K562 (cell line): ENCODE results near the gene ZNF451.

Experiments
- ARNT ChIP-seq, 2 experiments: fragments of 450-650 bp; IDR thresholded peaks; 2 replicates each; pipeline ENCODE4 v1.6.1; 2016; ENCODE audit warnings: mild to moderate bottlenecking in 1 of 2
- E2F1 ChIP-seq: sonication (generic); formaldehyde crosslinking; IDR thresholded peaks from 2 replicates; pipeline ENCODE4 v1.8.1; 2023; ENCODE audit warnings: mild to moderate bottlenecking, missing genetic modification reagents, moderate library complexity
- HMG20B ChIP-seq: fragments of 250-450 bp; sonication (Bioruptor Pico); IDR thresholded peaks from 2 replicates; pipeline ENCODE4 v1.5.0; 2021; ENCODE audit warnings: mild to moderate bottlenecking
- HNRNPL ChIP-seq: fragments of 200-400 bp; formaldehyde crosslinking; IDR thresholded peaks from 2 replicates; pipeline ENCODE4 v1.6.1; 2017; ENCODE audit warnings: low read depth, mild to moderate bottlenecking, low read length
- MXI1 ChIP-seq: IDR thresholded peaks from 2 replicates; pipeline ENCODE4 v1.6.1; 2011; ENCODE audit warnings: low read depth, mild to moderate bottlenecking, improper control_type of control experiment, low read length
- POLR2A ChIP-seq: fragments of 450-650 bp; conservative IDR thresholded peaks from 2 replicates; pipeline ENCODE4 v1.6.1; 2016
- SIRT6 ChIP-seq: IDR thresholded peaks from one replicate; pipeline ENCODE4 v1.6.1; 2012; ENCODE audit warnings: low read depth, mild to moderate bottlenecking, control low read depth, inconsistent platforms, low read length, moderate library complexity
- YBX1 ChIP-seq: fragments of 450-650 bp; IDR thresholded peaks from 2 replicates; pipeline ENCODE4 v1.7.1; 2016; ENCODE audit warnings: mild to moderate bottlenecking
- TF ChIP-seq, protein P1 (sequence below), 3 experiments: IDR thresholded peaks in 2 of 3; conservative IDR thresholded peaks in 1 of 3; 2 replicates each; pipeline ENCODE4 v1.5.1; 2011 to 2012; ENCODE audit warnings: low read length in 3 of 3, mild to moderate bottlenecking in 3 of 3, control low read depth in 2 of 3, improper control_type of control experiment in 1 of 3, inconsistent platforms in 1 of 3, low read depth in 1 of 3, mixed read lengths in 1 of 3, moderate library complexity in 1 of 3; ENCODE audit not compliant: insufficient read depth in 2 of 3

DNA sequence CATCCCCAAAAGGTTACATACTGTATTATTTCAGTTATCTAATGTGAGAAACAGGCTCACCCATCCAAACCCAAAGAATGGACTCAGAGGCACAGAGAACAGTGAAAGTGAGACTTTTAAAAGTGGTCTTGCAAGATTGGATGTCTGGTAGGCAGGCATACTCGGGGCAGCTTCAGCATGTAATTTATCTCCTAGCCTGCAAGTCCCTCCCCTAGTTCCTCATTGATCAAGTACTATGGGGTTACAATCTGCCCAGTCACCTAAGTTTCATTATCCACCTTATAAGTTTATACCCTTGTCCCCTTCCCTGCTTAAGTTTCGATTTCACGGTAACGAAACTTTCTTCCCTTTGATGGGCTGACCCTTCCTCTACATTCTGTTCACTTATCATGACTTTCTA lies 20.8 kb upstream of the ZNF451 start:
- no peak for TF ChIP-seq ARNT (IDR thresholded peaks at IDR 0.05)
- TF ChIP-seq HMG20B (CRISPR knock-in tag), result no peak
- no peak for TF ChIP-seq YBX1
- TF ChIP-seq E2F1 (CRISPR knock-in tag), result no peak
- TF ChIP-seq, protein P1, sequence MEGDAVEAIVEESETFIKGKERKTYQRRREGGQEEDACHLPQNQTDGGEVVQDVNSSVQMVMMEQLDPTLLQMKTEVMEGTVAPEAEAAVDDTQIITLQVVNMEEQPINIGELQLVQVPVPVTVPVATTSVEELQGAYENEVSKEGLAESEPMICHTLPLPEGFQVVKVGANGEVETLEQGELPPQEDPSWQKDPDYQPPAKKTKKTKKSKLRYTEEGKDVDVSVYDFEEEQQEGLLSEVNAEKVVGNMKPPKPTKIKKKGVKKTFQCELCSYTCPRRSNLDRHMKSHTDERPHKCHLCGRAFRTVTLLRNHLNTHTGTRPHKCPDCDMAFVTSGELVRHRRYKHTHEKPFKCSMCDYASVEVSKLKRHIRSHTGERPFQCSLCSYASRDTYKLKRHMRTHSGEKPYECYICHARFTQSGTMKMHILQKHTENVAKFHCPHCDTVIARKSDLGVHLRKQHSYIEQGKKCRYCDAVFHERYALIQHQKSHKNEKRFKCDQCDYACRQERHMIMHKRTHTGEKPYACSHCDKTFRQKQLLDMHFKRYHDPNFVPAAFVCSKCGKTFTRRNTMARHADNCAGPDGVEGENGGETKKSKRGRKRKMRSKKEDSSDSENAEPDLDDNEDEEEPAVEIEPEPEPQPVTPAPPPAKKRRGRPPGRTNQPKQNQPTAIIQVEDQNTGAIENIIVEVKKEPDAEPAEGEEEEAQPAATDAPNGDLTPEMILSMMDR (IDR thresholded peaks at IDR 0.05 in 2 of 3, conservative IDR thresholded peaks at IDR 0.05 in 1 of 3; ENCODE audit: insufficient read depth in 2 of 3, low read depth in 1 of 3, low read length in 3 of 3), result no peak
- TF ChIP-seq POLR2A, result no peak
- TF ChIP-seq HNRNPL, result no peak
- TF ChIP-seq MXI1, result no peak
- no peak for TF ChIP-seq SIRT6
